ENCODE measurements around the gene TLK1. TPM values are rescaled to one million over a fixed set of nuclear protein-coding genes. Genes with fewer than 3 reads are reported as not detected.

TLK1 gene
- total RNA-seq, 2 experiments from 2014 or later = 53.9 to 56.0 TPM

- POLR2A ChIA-PET = interaction anchor here (0.6 to 1.4 kb wide), 4 partner anchors 25 to 186 kb away, joined by 3 read pairs; partner anchors contain the start of gene GORASP2
- DNase-seq (no peak), ATAC-seq (no peak)
- Mint-ChIP-seq H3K9me3 (no peaks in the 10 kb centered on the region), H3K27me3 (no peaks in the 10 kb centered on the region), H3K36me3 (ENCODE audit: low read depth) (no peaks in the 10 kb centered on the region), H3K4me3 (peak overlapping the region; percentile 23), H3K27ac (peak overlapping the region; percentile 1), H3K4me1 (ENCODE audit: low read depth) (peaks cover 6% of the 10 kb centered on the region)
- TF ChIP-seq, protein P1, sequence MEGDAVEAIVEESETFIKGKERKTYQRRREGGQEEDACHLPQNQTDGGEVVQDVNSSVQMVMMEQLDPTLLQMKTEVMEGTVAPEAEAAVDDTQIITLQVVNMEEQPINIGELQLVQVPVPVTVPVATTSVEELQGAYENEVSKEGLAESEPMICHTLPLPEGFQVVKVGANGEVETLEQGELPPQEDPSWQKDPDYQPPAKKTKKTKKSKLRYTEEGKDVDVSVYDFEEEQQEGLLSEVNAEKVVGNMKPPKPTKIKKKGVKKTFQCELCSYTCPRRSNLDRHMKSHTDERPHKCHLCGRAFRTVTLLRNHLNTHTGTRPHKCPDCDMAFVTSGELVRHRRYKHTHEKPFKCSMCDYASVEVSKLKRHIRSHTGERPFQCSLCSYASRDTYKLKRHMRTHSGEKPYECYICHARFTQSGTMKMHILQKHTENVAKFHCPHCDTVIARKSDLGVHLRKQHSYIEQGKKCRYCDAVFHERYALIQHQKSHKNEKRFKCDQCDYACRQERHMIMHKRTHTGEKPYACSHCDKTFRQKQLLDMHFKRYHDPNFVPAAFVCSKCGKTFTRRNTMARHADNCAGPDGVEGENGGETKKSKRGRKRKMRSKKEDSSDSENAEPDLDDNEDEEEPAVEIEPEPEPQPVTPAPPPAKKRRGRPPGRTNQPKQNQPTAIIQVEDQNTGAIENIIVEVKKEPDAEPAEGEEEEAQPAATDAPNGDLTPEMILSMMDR (IDR thresholded peaks at IDR 0.05) = no peak
- CTCF ChIA-PET = interaction anchor here (0.8 to 3.0 kb wide), 5 partner anchors 10 to 442 kb away, joined by 3 to 25 read pairs (median 5); partner anchors contain the start of gene GORASP2
- intact Hi-C loops (cut with micrococcal nuclease) = loop anchor here (5.0 to 10.0 kb wide), 3 partner anchors 113 to 443 kb away; no protein-coding TSS in a partner anchor
Measured at GRCh38 chr2:170974304-170974993, 186.2 kb downstream of the TLK1 start.

GRCh38 chr2:170973492-170974303, 187.0 kb downstream of the TLK1 start:
- H3K27ac Mint-ChIP-seq = peak overlapping the region; percentile 58
- TF ChIP-seq, protein P1 (IDR thresholded peaks at IDR 0.05) = peak; percentile 99
- DNase-seq (peak; percentile 90), ATAC-seq (peak; percentile 96)
- no peaks in the 10 kb centered on the region for H3K36me3 Mint-ChIP-seq (ENCODE audit: low read depth)
- intact Hi-C loops (cut with micrococcal nuclease) = loop anchor here (2.0 to 10.0 kb wide), 4 partner anchors 114 to 444 kb away; no protein-coding TSS in a partner anchor
- no peaks in the 10 kb centered on the region for H3K27me3 Mint-ChIP-seq
- H3K4me1 Mint-ChIP-seq (ENCODE audit: low read depth) = peaks cover 6% of the 10 kb centered on the region
- ChIA-PET CTCF (interaction anchor here (0.7 to 3.0 kb wide), 27 partner anchors 10 to 474 kb away, joined by 3 to 25 read pairs (median 4); partner anchors contain the start of genes DCAF17, GORASP2 and METTL8), POLR2A (interaction anchor here (0.7 to 1.6 kb wide), 5 partner anchors 11 to 460 kb away, joined by 3 to 4 read pairs (median 4); partner anchors contain the start of genes DCAF17 and METTL8)
- no peaks in the 10 kb centered on the region for H3K9me3 Mint-ChIP-seq
- H3K4me3 Mint-ChIP-seq = peak overlapping the region; percentile 73

DNA sequence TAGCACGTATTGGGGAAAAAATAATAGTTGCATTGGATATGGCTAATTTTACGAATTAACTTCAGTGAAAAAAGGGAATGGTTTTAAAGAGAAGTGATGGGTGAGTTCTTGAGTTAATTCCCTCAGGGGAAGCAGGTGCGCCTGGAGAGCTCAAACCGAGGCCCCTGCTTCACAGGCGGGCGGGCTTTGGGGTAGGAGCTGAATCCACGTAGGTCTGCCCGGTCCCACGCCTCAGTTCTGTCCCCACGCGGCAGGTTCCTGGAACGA, 187.5 kb downstream of the TLK1 start:
- CTCF ChIA-PET = interaction anchor here (0.6 to 3.0 kb wide), 34 partner anchors 10 to 479 kb away, joined by 3 to 25 read pairs (median 4); partner anchors contain the start of genes DCAF17, GORASP2 and METTL8
- Mint-ChIP-seq H3K27ac (peak overlapping the region; percentile 48), H3K36me3 (ENCODE audit: low read depth) (no peaks in the 10 kb centered on the region), H3K4me1 (ENCODE audit: low read depth) (peaks cover 6% of the 10 kb centered on the region), H3K4me3 (peak overlapping the region; percentile 52), H3K27me3 (no peaks in the 10 kb centered on the region), H3K9me3 (no peaks in the 10 kb centered on the region)
- no peak for DNase-seq
- POLR2A ChIA-PET = interaction anchor here (0.7 to 1.6 kb wide), 5 partner anchors 11 to 461 kb away, joined by 3 to 4 read pairs (median 4); partner anchors contain the start of genes DCAF17 and METTL8
- intact Hi-C loops (cut with micrococcal nuclease) = loop anchor here (2.0 to 10.0 kb wide), 4 partner anchors 114 to 444 kb away; no protein-coding TSS in a partner anchor
- TF ChIP-seq, protein P1 (IDR thresholded peaks at IDR 0.05) = no peak
- ATAC-seq = no peak

- Mint-ChIP-seq H3K36me3 (ENCODE audit: low read depth) (peaks cover under 1% of the 10 kb centered on the region), H3K27ac (peak overlapping the region; percentile 48), H3K4me3 (peak overlapping the region; percentile 52), H3K4me1 (ENCODE audit: low read depth) (peaks cover 6% of the 10 kb centered on the region), H3K9me3 (no peaks in the 10 kb centered on the region), H3K27me3 (no peaks in the 10 kb centered on the region)
- intact Hi-C loops (cut with micrococcal nuclease) = loop anchor here (2.0 to 10.0 kb wide), 4 partner anchors 115 to 445 kb away; no protein-coding TSS in a partner anchor
- no peak for DNase-seq
- no peak for ATAC-seq
- TF ChIP-seq, protein P1 (IDR thresholded peaks at IDR 0.05) = no peak
- CTCF ChIA-PET = interaction anchor here (0.6 to 3.0 kb wide), 34 partner anchors 9 to 479 kb away, joined by 3 to 25 read pairs (median 4); partner anchors contain the start of genes DCAF17, GORASP2 and METTL8
- POLR2A ChIA-PET = interaction anchor here (0.7 to 1.6 kb wide), 6 partner anchors 10 to 462 kb away, joined by 3 to 8 read pairs (median 4); partner anchors contain the start of genes DCAF17, GORASP2 and METTL8
Measured at GRCh38 chr2:170972296-170973224, 188.1 kb downstream of the TLK1 start.
